ENCODE results near the gene LRCH1.

- TF ChIP-seq POLR2AphosphoS5 (IDR thresholded peaks at IDR 0.05) (no peak), CTCF (IDR thresholded peaks at IDR 0.05) (no peak)
Observed at GRCh38 chr13:46546084-46546768, 6.7 kb upstream of the LRCH1 start.
